ENCODE measurements around the gene MYH11. TPM values are rescaled to one million over a fixed set of nuclear protein-coding genes. Genes with fewer than 3 reads are reported as not detected.
"Not testable (repeated sequence)": the region's sequence is repeated elsewhere in the genome, so short reads cannot be mapped to it uniquely, and the experiment has no call there.

Gene MYH11
- total RNA-seq, 1 donor from 2014 or later, result not detected

DNA sequence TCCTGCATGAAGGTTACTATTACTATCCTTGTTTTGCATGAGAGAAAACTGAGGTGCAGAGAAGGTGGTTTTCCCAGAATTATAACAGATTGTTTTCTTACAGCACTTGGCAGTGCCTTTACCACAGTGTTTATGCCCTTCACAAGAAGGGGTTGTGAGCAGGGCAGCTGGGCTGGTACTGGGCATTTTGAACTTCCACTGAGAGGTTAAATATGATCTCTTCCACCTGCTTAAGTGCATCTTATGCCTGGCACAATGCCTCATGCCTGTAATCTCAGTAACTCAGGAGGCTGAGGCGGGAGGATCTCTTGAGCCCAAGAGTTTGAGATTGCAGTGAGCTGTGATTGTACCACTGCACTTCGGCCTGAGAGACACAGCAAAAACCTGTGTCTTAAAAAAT lies 170.5 kb downstream of the MYH11 start:
- intact Hi-C loops (cut with micrococcal nuclease), result no loop called here

DNA sequence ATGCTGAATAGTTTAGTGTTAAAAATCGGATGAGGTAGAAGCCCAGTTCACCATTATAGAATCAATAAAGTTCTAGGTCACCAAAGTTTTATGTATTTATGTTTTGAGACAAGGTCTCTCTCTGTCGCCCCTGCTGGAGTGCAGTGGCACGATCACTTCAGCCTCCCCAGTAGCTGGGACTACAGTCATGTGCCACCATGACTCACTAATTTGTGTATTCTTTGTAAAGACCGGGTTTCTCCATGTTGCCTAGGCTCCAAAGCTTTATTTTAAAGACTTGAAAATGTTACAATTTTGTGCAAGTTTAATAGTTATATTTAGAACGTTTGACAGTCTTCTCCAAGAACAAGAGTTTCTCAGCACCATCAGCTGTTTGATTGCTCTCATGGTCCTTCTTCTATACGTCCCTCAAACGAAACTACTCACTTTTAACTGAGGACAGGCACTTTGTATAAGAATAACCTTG lies 174.7 kb downstream of the MYH11 start:
- intact Hi-C loops (cut with micrococcal nuclease), result loop anchor here (1.0 kb wide), 2 partner anchors 9 to 40 kb away; no protein-coding TSS in a partner anchor

DNA sequence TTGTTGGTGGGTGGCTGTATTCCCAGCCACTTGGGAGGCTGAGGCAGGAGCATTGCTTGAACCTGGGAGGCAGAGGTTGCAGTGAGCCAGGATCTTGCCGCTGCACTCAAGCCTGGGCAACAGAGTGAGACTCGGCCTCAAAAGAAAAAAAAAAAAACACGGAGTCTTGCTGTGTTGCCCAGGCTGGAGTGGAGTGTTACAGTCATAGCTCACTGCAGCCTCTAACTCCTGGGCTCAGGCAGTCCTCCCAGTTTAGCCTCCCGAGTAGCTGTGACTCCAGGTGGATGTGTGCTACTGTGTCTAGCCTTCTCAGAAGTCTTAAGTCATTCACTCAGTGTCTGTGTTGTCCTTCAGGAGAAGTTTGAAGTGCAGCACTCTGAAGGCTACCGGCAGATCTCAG lies 179.4 kb downstream of the MYH11 start:
- intact Hi-C loops (cut with micrococcal nuclease), result loop anchor here (10.0 kb wide), 1 partner anchor 207 kb away; the partner anchor contains the start of gene CEP20

DNA sequence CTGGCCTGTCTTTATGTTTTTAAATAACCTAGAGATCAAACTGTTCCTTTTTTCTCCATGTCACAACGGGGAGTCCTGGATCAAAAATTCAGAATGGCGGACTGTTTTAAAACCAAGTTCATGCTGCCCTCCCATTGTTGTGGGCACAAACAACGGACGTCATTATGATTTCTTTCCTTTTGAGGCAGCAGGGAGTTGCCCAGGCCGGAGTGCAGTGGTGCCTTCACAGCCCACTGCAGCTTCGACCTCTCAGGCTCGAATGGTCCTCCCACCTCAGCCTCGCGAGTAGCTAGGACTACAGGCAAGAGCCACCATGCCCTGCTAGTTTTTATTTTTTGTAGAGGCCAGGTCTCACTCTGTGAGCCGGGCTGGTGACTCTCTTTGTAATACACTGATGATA lies 180.3 kb downstream of the MYH11 start:
- intact Hi-C loops (cut with micrococcal nuclease), result loop anchor here (10.0 kb wide), 1 partner anchor 208 kb away; the partner anchor contains the start of gene CEP20

DNA sequence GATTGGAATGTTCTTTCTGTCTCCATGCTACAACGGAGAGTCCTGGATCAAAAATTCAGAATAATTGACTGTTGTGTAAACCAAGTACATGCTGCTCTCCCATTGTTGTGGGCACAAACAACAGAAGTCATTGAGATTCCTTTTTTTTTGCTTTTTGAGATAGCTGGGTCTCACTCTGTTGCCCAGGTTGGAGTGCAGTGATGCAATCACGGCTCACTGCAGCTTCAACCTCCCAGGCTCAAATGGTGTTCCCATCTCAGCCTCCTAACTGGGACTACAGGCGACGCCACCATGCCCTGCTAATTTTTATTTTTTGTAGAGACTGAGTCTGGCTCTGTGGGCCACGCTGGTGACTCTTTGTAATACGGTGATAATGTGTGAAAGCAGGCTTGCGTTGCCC lies 182.3 kb downstream of the MYH11 start:
- intact Hi-C loops (cut with micrococcal nuclease), result loop anchor here (10.0 kb wide), 1 partner anchor 210 kb away; the partner anchor contains the start of gene CEP20

DNA sequence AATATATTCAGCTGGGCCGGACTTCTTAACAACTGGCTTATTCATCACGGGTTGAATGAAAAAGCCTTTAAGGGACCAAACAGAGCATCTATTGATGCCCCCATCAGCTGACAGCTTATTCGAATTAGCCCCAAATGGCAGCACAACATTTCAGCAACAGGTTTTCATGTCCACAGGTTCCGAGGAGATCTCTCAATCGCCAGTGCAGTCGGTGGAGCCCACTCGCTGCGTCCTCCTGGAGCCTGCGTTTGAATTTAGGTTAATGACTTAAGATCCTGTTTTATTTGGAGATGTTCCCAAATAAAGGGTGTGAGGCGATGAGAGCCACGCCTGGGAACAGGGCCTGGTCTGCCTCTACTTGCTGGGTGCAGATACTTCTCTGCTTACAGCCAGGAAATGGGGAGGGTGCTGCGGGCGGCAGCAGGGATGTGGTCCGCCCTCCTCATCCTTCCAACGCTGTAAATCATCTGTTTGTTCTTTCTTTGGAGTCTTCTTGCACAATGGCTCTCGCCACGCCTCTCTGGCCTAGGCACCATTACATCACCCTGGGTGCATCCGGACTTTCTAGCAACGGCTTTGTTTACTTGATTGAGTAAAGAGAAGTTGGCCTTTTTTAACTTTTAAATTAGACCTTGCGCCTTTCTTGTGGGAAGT lies 184.2 kb downstream of the MYH11 start:
- intact Hi-C loops (cut with micrococcal nuclease), result loop anchor here (1.0 to 10.0 kb wide), 6 partner anchors 10 to 212 kb away; partner anchors contain the start of genes CEP20, MARF1 and NDE1

DNA sequence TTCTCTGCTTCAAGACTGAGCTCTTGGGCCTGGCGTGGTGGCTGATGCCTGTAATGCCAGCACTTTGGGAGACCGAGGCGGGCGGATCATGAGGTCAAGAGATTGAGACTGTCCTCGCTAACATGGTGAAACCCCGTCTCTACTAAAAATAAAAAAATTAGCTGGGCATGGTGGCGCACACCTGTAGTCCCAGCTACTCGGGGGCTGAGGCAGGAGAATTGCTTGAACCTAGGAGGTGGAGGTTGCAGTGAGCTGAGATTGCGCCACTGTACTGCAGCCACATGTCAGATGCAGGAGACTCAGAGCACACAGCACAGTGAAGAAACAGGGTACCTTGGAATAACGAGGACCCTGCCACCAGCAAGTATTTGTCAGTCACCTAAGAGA lies 184.7 kb downstream of the MYH11 start:
- intact Hi-C loops (cut with micrococcal nuclease), result loop anchor here (1.0 to 10.0 kb wide), 3 partner anchors 13 to 213 kb away; partner anchors contain the start of genes CEP20 and NDE1

DNA sequence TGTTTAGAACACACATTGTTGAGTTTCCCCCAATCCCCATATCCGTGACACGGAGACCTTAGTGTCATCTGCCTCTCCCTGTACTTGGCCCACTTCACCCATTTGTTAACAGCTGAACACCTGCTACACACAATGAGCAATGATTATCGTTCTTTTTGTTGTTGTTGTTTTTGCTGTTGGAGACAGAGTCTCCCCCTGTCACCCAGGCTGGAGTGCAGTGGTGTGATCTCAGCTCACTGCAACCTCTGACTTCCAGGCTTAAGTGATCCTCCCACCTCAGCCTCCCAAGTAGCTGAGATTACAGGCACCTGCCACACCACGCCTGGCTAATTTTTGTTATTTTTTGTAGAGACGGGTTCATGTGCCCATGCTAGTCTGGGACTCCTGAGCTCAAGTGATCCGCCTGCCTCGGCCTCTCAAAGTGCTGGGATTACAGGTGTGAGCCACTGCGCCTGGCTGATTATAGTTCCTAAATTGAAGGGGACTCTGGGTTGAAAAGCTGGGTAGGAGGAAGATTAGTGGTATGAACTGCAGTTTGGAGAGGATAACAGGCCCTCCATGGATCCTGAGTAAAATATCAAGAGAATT lies 185.2 kb downstream of the MYH11 start:
- intact Hi-C loops (cut with micrococcal nuclease), result loop anchor here (1.0 to 10.0 kb wide), 3 partner anchors 12 to 213 kb away; partner anchors contain the start of genes CEP20 and NDE1

DNA sequence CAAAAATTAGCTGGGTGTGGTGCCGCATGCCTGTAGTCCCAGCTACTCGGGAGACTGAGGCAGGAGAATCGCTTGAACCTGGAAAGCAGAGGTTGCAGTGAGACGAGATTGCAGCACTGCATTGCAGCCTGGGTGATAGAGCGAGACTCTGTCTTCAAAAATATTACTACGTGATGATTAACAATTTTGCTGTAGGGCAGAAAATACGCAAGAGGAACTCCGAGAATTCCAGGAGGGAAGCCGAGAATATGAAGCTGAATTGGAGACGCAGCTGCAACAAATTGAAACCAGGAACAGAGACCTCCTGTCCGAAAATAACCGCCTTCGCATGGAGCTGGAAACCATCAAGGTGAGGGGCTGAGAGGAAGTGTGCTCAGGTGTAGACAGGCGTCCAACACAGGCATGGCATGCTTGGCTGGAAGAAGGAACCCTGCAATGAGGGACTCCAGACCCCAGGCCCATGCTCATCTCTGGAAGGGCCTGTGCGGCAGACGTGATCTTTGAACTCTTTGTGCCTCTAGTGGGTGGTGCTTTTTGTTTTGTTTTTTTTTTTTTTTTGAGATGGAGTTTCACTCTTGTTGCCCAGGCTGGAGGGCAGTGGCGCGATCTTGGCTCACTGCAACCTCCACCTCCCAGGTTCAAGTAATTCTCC lies 189.6 kb downstream of the MYH11 start:
- intact Hi-C loops (cut with micrococcal nuclease), result no loop called here

DNA sequence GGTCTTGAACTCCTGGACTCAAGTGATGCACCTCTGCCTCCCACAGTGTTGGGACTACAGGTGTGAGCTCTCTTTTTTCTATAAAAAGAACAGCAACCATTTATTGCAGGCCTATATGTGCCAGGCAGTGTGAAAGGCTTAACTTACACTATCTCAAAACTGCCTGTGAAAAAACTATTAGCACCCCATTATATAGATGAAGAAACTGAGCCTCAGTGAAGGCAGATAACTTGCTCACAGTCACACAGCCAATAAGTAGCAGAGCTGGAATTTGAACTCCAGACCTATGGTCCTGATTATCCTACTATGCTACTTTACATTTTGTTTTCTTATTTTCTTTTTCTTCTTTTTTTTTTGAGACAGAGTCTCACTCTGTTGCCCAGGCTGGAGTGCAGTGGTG lies 191.7 kb downstream of the MYH11 start:
- intact Hi-C loops (cut with micrococcal nuclease), result no loop called here

DNA sequence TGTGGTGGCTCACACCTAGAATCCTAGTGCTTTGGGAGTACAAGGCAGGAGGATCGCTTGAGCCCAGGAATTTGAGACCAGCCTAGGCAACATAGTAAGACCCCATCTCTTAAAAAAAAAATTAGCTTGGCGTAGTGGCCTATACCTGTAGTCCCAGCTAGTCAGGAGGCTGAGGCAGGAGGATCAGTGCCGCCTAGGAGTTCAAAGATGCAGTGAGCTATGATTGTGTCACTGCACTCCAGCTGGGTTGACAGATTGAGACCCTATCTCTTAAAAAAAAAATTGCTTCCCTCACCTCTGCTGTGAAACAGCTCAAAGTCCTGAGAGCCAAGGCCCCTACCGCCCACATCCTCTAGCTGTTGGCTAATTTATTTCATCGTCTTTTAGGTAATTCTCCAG lies 196.6 kb downstream of the MYH11 start:
- intact Hi-C loops (cut with micrococcal nuclease), result no loop called here

DNA sequence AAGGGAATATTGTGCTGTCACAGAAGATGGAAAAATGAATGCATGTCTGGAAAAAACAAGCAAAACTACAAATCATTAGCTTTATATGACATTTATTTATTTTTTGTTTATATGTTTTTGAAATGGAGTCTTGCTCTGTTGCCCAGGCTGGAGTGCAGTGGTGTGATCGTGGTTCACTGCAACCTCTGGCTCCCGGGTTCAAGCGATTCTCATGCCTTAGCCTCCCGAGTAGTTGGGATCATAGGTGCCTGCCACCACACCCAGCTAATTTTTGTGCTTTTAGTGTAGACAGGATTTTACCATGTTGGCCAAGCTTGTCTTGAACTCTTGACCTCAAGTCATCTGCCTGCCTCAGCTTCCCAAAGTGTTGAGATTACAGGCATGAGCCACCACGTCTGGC lies 198.3 kb downstream of the MYH11 start:
- intact Hi-C loops (cut with micrococcal nuclease), result no loop called here

DNA sequence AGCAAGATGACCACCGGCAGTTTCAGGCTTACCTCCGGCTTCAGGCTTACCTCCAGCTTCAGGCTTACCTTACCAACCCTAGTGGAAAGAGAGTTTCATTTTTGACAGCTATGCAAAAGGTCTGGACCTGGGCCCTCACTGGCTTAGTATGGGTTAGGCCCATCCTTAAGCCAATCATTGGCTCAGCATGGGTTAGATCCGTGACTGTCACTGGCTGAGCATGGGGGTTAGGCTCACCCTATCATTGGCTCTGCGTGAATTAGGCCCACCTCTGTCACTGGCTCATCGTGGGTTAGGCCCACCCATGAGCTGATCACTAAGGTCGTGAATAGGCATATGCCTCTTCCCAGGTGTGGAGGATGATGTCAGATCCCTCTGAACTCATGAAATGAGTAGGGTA lies 198.7 kb downstream of the MYH11 start:
- intact Hi-C loops (cut with micrococcal nuclease), result no loop called here

DNA sequence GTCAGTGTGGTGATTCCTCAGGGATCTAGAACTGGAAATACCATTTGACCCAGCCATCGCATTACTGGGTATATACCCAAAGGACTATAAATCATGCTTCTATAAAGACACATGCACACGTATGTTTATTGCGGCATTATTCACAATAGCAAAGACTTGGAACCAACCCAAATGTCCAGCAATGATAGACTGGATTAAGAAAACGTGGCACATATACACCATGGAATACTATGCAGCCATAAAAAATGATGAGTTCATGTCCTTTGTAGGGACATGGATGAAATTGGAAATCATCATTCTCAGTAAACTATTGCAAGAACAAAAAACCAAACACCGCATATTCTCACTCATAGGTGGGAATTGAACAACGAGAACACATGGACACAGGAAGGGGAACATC lies 201.3 kb downstream of the MYH11 start:
- intact Hi-C loops (cut with micrococcal nuclease), result not testable (repeated sequence)

DNA sequence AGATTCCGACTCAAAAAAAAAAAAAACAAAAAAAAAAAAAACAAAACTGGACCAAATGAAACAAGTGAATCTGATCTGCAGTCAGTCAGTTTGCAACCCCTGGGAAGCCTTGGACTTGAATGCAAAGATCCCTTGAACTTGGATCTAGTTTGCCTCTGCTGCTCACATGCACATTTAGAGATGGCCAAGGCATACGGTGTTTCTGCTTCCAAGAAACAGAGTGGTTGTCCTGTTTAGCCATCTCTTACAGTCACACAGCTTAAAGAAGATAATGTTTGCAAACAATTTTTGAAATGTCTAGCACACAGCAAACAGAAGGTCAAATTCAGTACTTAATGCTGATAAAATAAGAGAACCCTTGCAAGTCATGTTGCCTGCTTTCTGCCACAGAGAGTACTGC lies 202.2 kb downstream of the MYH11 start:
- intact Hi-C loops (cut with micrococcal nuclease), result no loop called here

DNA sequence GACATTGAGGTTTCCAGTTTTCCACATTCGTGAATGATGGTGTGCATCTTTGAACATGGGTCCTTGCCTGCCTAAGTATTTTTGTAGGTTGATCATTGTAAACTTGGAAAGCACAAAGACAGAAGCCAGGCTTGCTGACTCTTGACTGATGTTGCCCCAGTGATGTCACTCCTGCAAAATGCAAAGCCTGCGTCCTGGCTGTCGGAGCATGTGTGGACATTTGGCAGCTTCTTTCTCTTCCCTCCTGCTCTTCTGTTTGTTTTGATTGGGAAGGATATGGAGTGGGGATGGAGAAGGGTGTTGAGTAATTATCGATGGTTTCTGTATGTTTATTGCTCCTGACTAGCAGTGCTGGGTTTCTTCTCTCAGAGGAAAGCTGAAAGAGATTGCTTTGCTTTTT lies 203.6 kb downstream of the MYH11 start:
- intact Hi-C loops (cut with micrococcal nuclease), result no loop called here

Other genes with a start within 250 kb of the MYH11 start
- gene MARF1, start 213.9 kb downstream of the MYH11 start, total RNA-seq, result 85.5 and 86.1 TPM in 2 replicates
- 121 and 126 TPM in 2 replicates for gene NDE1, start 206.8 kb downstream of the MYH11 start, total RNA-seq
- gene CEP20, start 31.6 kb upstream of the MYH11 start, total RNA-seq, result 43.7 and 46.5 TPM in 2 replicates
- gene ABCC1, start 92.6 kb upstream of the MYH11 start, total RNA-seq, result 102 and 107 TPM in 2 replicates

All from T-helper 1 cell treated with Interleukin-12 subunit alpha and Interleukin-12 subunit beta and Interleukin-4 antibody, amounts not matched to agents 30 ng/mL and 1 ng/mL, for 36 hours (primary cell).